ENCODE results near the gene EFHB. TPM values are rescaled to one million over a fixed set of nuclear protein-coding genes. Genes with fewer than 3 reads are reported as not detected.

Gene EFHB
- polyA plus RNA-seq (2013, experiment 1 of 2) = 0.35 TPM
- polyA plus RNA-seq (2013, experiment 2 of 2) = 0.41 TPM

- no peak within 1 kb of the TSS for H4K8ac ChIP-seq (ENCODE audit: low read depth, low read length)
- H3K27ac ChIP-seq (ENCODE audit: low read depth, low read length) = no peak within 1 kb of the TSS
- no peak within 1 kb of the TSS for H3K23ac ChIP-seq (ENCODE audit: low read length)
- H3K18ac ChIP-seq (ENCODE audit: low read length) = no peak within 1 kb of the TSS
- peak; percentile 96 for DNase-seq
- no peaks in the 10 kb centered on the region for H3K27me3 ChIP-seq (ENCODE audit: insufficient read depth, low read length, poor library complexity)
- no peaks in the 10 kb centered on the region for H3K4me1 ChIP-seq (ENCODE audit: control insufficient read depth, low read depth, low read length)
- no peak within 1 kb of the TSS for H3K4ac ChIP-seq (ENCODE audit: low read depth, low read length)
- H2BK15ac ChIP-seq (replicated peaks; ENCODE audit: low read depth) = no peak within 1 kb of the TSS
- H2BK120ac ChIP-seq (ENCODE audit: low read depth, low read length) = no peak within 1 kb of the TSS
- H2AK5ac ChIP-seq (ENCODE audit: low read length) = no peak within 1 kb of the TSS
- H3K4me2 ChIP-seq (ENCODE audit: low read length) = no peak within 1 kb of the TSS
- no CpG with 5 or more reads among the region's 5 CpGs for WGBS (ENCODE audit: extremely low coverage, insufficient coverage, low lambda C conversion rate)
- no peak within 1 kb of the TSS for H3K56ac ChIP-seq (ENCODE audit: low read length)
- no peaks in the 10 kb centered on the region for H3K79me2 ChIP-seq (ENCODE audit: control insufficient read depth, insufficient read depth, low read length)
- no peak within 1 kb of the TSS for H2BK5ac ChIP-seq (ENCODE audit: low read length)
- H4K5ac ChIP-seq (ENCODE audit: low read length) = no peak within 1 kb of the TSS
- no peaks in the 10 kb centered on the region for H3K79me1 ChIP-seq (ENCODE audit: low read length)
- H3K4me3 ChIP-seq (ENCODE audit: low read length) = no peak within 1 kb of the TSS
- no peak within 1 kb of the TSS for H3K9ac ChIP-seq (ENCODE audit: low read length)
- H3K36me3 ChIP-seq (ENCODE audit: control insufficient read depth, insufficient read depth, low read length) = no peaks in the 10 kb centered on the region
Observed at GRCh38 chr3:19934098-19934566, at the start of gene EFHB. TSS of gene EFHB (minus strand) at chr3:19934217. CDS start at chr3:19934018, 199 bp downstream.

- no peak overlapping the region for H3K4me3 ChIP-seq (ENCODE audit: low read length)
- H3K36me3 ChIP-seq (ENCODE audit: control insufficient read depth, insufficient read depth, low read length) = no peaks in the 10 kb centered on the region
- H3K4ac ChIP-seq (ENCODE audit: low read depth, low read length) = no peak overlapping the region
- no peaks in the 10 kb centered on the region for H3K4me1 ChIP-seq (ENCODE audit: control insufficient read depth, low read depth, low read length)
- H3K56ac ChIP-seq (ENCODE audit: low read length) = no peak overlapping the region
- no peak overlapping the region for H3K9ac ChIP-seq (ENCODE audit: low read length)
- no peak overlapping the region for H2AK5ac ChIP-seq (ENCODE audit: low read length)
- H4K5ac ChIP-seq (ENCODE audit: low read length) = no peak overlapping the region
- no peak overlapping the region for H3K23ac ChIP-seq (ENCODE audit: low read length)
- peaks cover 4% of the 10 kb centered on the region for H3K79me1 ChIP-seq (ENCODE audit: low read length)
- H3K27me3 ChIP-seq (ENCODE audit: insufficient read depth, low read length, poor library complexity) = no peaks in the 10 kb centered on the region
- DNase-seq = peak; percentile 17
- no peak overlapping the region for H2BK15ac ChIP-seq (replicated peaks; ENCODE audit: low read depth)
- H2BK5ac ChIP-seq (ENCODE audit: low read length) = no peak overlapping the region
- 100% methylated on average over 1 of the region's 3 CpGs for WGBS (ENCODE audit: extremely low coverage, insufficient coverage, low lambda C conversion rate)
- no peak overlapping the region for H3K27ac ChIP-seq (ENCODE audit: low read depth, low read length)
- no peak overlapping the region for H3K4me2 ChIP-seq (ENCODE audit: low read length)
- H3K79me2 ChIP-seq (ENCODE audit: control insufficient read depth, insufficient read depth, low read length) = peaks cover 17% of the 10 kb centered on the region
- H4K8ac ChIP-seq (ENCODE audit: low read depth, low read length) = no peak overlapping the region
- H2BK120ac ChIP-seq (ENCODE audit: low read depth, low read length) = no peak overlapping the region
- no peak overlapping the region for H3K18ac ChIP-seq (ENCODE audit: low read length)
Observed at GRCh38 chr3:19972054-19972453, 38.0 kb upstream of the EFHB start.

- H3K4me2 ChIP-seq (ENCODE audit: low read length) = no peak overlapping the region
- no peaks in the 10 kb centered on the region for H3K27me3 ChIP-seq (ENCODE audit: insufficient read depth, low read length, poor library complexity)
- H3K79me1 ChIP-seq (ENCODE audit: low read length) = peaks cover 4% of the 10 kb centered on the region
- no peaks in the 10 kb centered on the region for H3K4me1 ChIP-seq (ENCODE audit: control insufficient read depth, low read depth, low read length)
- H3K18ac ChIP-seq (ENCODE audit: low read length) = no peak overlapping the region
- H2BK15ac ChIP-seq (replicated peaks; ENCODE audit: low read depth) = no peak overlapping the region
- H3K23ac ChIP-seq (ENCODE audit: low read length) = no peak overlapping the region
- no peak overlapping the region for H3K4ac ChIP-seq (ENCODE audit: low read depth, low read length)
- peaks cover 30% of the 10 kb centered on the region for H3K79me2 ChIP-seq (ENCODE audit: control insufficient read depth, insufficient read depth, low read length)
- no peak overlapping the region for H2BK5ac ChIP-seq (ENCODE audit: low read length)
- no peak overlapping the region for H3K27ac ChIP-seq (ENCODE audit: low read depth, low read length)
- no peak overlapping the region for H3K56ac ChIP-seq (ENCODE audit: low read length)
- 100% methylated on average over 1 of the region's 8 CpGs for WGBS (ENCODE audit: extremely low coverage, insufficient coverage, low lambda C conversion rate)
- no peak for DNase-seq
- no peak overlapping the region for H3K9ac ChIP-seq (ENCODE audit: low read length)
- no peak overlapping the region for H4K5ac ChIP-seq (ENCODE audit: low read length)
- no peak overlapping the region for H2BK120ac ChIP-seq (ENCODE audit: low read depth, low read length)
- H3K36me3 ChIP-seq (ENCODE audit: control insufficient read depth, insufficient read depth, low read length) = no peaks in the 10 kb centered on the region
- no peak overlapping the region for H4K8ac ChIP-seq (ENCODE audit: low read depth, low read length)
- H2AK5ac ChIP-seq (ENCODE audit: low read length) = no peak overlapping the region
- no peak overlapping the region for H3K4me3 ChIP-seq (ENCODE audit: low read length)
Observed at GRCh38 chr3:19970327-19970726, 36.3 kb upstream of the EFHB start.

- Histone ChIP-seq H3K4me2 (ENCODE audit: low read length) (no peak overlapping the region), H4K5ac (ENCODE audit: low read length) (no peak overlapping the region), H2BK5ac (ENCODE audit: low read length) (no peak overlapping the region), H3K9ac (ENCODE audit: low read length) (no peak overlapping the region), H3K4ac (ENCODE audit: low read depth, low read length) (no peak overlapping the region), H2BK120ac (ENCODE audit: low read depth, low read length) (no peak overlapping the region), H3K79me2 (ENCODE audit: control insufficient read depth, insufficient read depth, low read length) (peaks cover 43% of the 10 kb centered on the region), H3K4me3 (ENCODE audit: low read length) (no peak overlapping the region), H2BK15ac (replicated peaks; ENCODE audit: low read depth) (no peak overlapping the region), H3K56ac (ENCODE audit: low read length) (no peak overlapping the region), H3K79me1 (ENCODE audit: low read length) (peaks cover 6% of the 10 kb centered on the region), H3K4me1 (ENCODE audit: control insufficient read depth, low read depth, low read length) (no peaks in the 10 kb centered on the region), H3K27ac (ENCODE audit: low read depth, low read length) (no peak overlapping the region), H3K23ac (ENCODE audit: low read length) (no peak overlapping the region), H4K8ac (ENCODE audit: low read depth, low read length) (no peak overlapping the region), H2AK5ac (ENCODE audit: low read length) (no peak overlapping the region), H3K18ac (ENCODE audit: low read length) (no peak overlapping the region), H3K27me3 (ENCODE audit: insufficient read depth, low read length, poor library complexity) (no peaks in the 10 kb centered on the region), H3K36me3 (ENCODE audit: control insufficient read depth, insufficient read depth, low read length) (no peaks in the 10 kb centered on the region)
- no CpG with 5 or more reads among the region's 4 CpGs for WGBS (ENCODE audit: extremely low coverage, insufficient coverage, low lambda C conversion rate)
- no peak for DNase-seq
Observed at GRCh38 chr3:19967812-19968211, 33.8 kb upstream of the EFHB start.

GRCh38 chr3:19967208-19967607 is 33.2 kb upstream of the EFHB start:
- H2AK5ac ChIP-seq (ENCODE audit: low read length) = no peak overlapping the region
- H2BK15ac ChIP-seq (replicated peaks; ENCODE audit: low read depth) = no peak overlapping the region
- H4K8ac ChIP-seq (ENCODE audit: low read depth, low read length) = no peak overlapping the region
- H3K9ac ChIP-seq (ENCODE audit: low read length) = no peak overlapping the region
- no CpG with 5 or more reads among the region's 6 CpGs for WGBS (ENCODE audit: extremely low coverage, insufficient coverage, low lambda C conversion rate)
- H2BK5ac ChIP-seq (ENCODE audit: low read length) = no peak overlapping the region
- no peak overlapping the region for H3K23ac ChIP-seq (ENCODE audit: low read length)
- no peaks in the 10 kb centered on the region for H3K27me3 ChIP-seq (ENCODE audit: insufficient read depth, low read length, poor library complexity)
- no peaks in the 10 kb centered on the region for H3K36me3 ChIP-seq (ENCODE audit: control insufficient read depth, insufficient read depth, low read length)
- peaks cover 44% of the 10 kb centered on the region for H3K79me2 ChIP-seq (ENCODE audit: control insufficient read depth, insufficient read depth, low read length)
- no peak overlapping the region for H3K18ac ChIP-seq (ENCODE audit: low read length)
- H3K4me1 ChIP-seq (ENCODE audit: control insufficient read depth, low read depth, low read length) = no peaks in the 10 kb centered on the region
- H3K56ac ChIP-seq (ENCODE audit: low read length) = no peak overlapping the region
- DNase-seq = no peak
- no peak overlapping the region for H3K4ac ChIP-seq (ENCODE audit: low read depth, low read length)
- no peak overlapping the region for H3K4me2 ChIP-seq (ENCODE audit: low read length)
- no peak overlapping the region for H3K4me3 ChIP-seq (ENCODE audit: low read length)
- no peak overlapping the region for H2BK120ac ChIP-seq (ENCODE audit: low read depth, low read length)
- no peak overlapping the region for H4K5ac ChIP-seq (ENCODE audit: low read length)
- peaks cover 5% of the 10 kb centered on the region for H3K79me1 ChIP-seq (ENCODE audit: low read length)
- H3K27ac ChIP-seq (ENCODE audit: low read depth, low read length) = no peak overlapping the region

GRCh38 chr3:19961960-19962359 is 27.9 kb upstream of the EFHB start:
- no peak overlapping the region for H2BK120ac ChIP-seq (ENCODE audit: low read depth, low read length)
- H3K4me1 ChIP-seq (ENCODE audit: control insufficient read depth, low read depth, low read length) = no peaks in the 10 kb centered on the region
- H4K5ac ChIP-seq (ENCODE audit: low read length) = no peak overlapping the region
- H3K79me2 ChIP-seq (ENCODE audit: control insufficient read depth, insufficient read depth, low read length) = peaks cover 52% of the 10 kb centered on the region
- H3K27me3 ChIP-seq (ENCODE audit: insufficient read depth, low read length, poor library complexity) = no peaks in the 10 kb centered on the region
- no peak overlapping the region for H3K4me2 ChIP-seq (ENCODE audit: low read length)
- H3K79me1 ChIP-seq (ENCODE audit: low read length) = peaks cover 6% of the 10 kb centered on the region
- no peak overlapping the region for H3K18ac ChIP-seq (ENCODE audit: low read length)
- H2BK15ac ChIP-seq (replicated peaks; ENCODE audit: low read depth) = no peak overlapping the region
- H4K8ac ChIP-seq (ENCODE audit: low read depth, low read length) = no peak overlapping the region
- no peak overlapping the region for H3K23ac ChIP-seq (ENCODE audit: low read length)
- H3K56ac ChIP-seq (ENCODE audit: low read length) = no peak overlapping the region
- no peak overlapping the region for H3K27ac ChIP-seq (ENCODE audit: low read depth, low read length)
- DNase-seq = no peak
- WGBS (ENCODE audit: extremely low coverage, insufficient coverage, low lambda C conversion rate) = no CpG with 5 or more reads among the region's 4 CpGs
- no peak overlapping the region for H2AK5ac ChIP-seq (ENCODE audit: low read length)
- H3K4me3 ChIP-seq (ENCODE audit: low read length) = no peak overlapping the region
- no peak overlapping the region for H3K9ac ChIP-seq (ENCODE audit: low read length)
- H2BK5ac ChIP-seq (ENCODE audit: low read length) = no peak overlapping the region
- no peak overlapping the region for H3K4ac ChIP-seq (ENCODE audit: low read depth, low read length)
- H3K36me3 ChIP-seq (ENCODE audit: control insufficient read depth, insufficient read depth, low read length) = no peaks in the 10 kb centered on the region

Data from mesendoderm (in vitro differentiated cells).